Amygdala (tissue), 56 donors: ENCODE measurements around the gene PSAP.

Experiments used
- DNase-seq, 56 donors: peaks; one replicate each; lab custom pipeline; 2025; lab: John Stamatoyannopoulos, UW

Gene PSAP

GRCh38 chr10:71772832-71773220 lies 78.2 kb downstream of the PSAP start:
- DNase-seq, result no peak

GRCh38 chr10:71771821-71772617 lies 79.0 kb downstream of the PSAP start:
- peak in 1 of 56 donors; percentile 43 for DNase-seq

GRCh38 chr10:71771204-71771603 lies 79.8 kb downstream of the PSAP start:
- no peak for DNase-seq

- no peak for DNase-seq
Observed at GRCh38 chr10:71770789-71771188, 80.3 kb downstream of the PSAP start.

- no peak for DNase-seq
Observed at GRCh38 chr10:71770255-71770654, 80.8 kb downstream of the PSAP start.

- DNase-seq, result no peak
Observed at GRCh38 chr10:71769279-71769823, 81.7 kb downstream of the PSAP start.

- DNase-seq, result no peak
Observed at GRCh38 chr10:71767420-71768035, 83.5 kb downstream of the PSAP start.

GRCh38 chr10:71766717-71767419 lies 84.2 kb downstream of the PSAP start:
- no peak for DNase-seq
